Gastrocnemius medialis (tissue), 4 donors: ENCODE measurements around the gene KLK2.

Experiments used
- CTCF ChIP-seq, 5 experiments: fragments of 450-650 bp in 3 of 5; fragments of 200-600 bp in 2 of 5; sonication (generic) in 2 of 5; IDR thresholded peaks in 4 of 5; conservative IDR thresholded peaks in 1 of 5; 1 replicate in 4 of 5; 2 replicates in 1 of 5; pipeline ENCODE4 v1.5.1; 2016 to 2019; ENCODE audit warnings: antibody characterized with exemption in 5 of 5, mild to moderate bottlenecking in 3 of 5, moderate library complexity in 3 of 5
- POLR2A ChIP-seq, 2 donors: fragments of 450-650 bp; IDR thresholded peaks; one replicate each; pipeline ENCODE4 v1.6.1; 2017; ENCODE audit warnings: antibody characterized with exemption in 2 of 2, mild to moderate bottlenecking in 2 of 2, moderate library complexity in 2 of 2

- TF ChIP-seq CTCF (IDR thresholded peaks at IDR 0.05 in 4 of 5, conservative IDR thresholded peaks at IDR 0.05 in 1 of 5), result no peak
- no peak for TF ChIP-seq POLR2A (IDR thresholded peaks at IDR 0.05)
Observed at GRCh38 chr19:50830266-50831025, 42.8 kb upstream of the KLK2 start.
